ENCODE measurements around the gene CPLX3. TPM values are rescaled to one million over a fixed set of nuclear protein-coding genes. Genes with fewer than 3 reads are reported as not detected.

Gene CPLX3
- polyA plus RNA-seq, 1 experiment: not detected

GRCh38 chr15:74800559-74801094 is 25.8 kb upstream of the CPLX3 start:
- Histone ChIP-seq H3K9me3 (ENCODE audit: control insufficient read depth, insufficient read depth, low read length) (no peaks in the 10 kb centered on the region; the same call in 1 of the 2 replicates), H3K4me3 (ENCODE audit: low read depth, low read length) (no peak overlapping the region), H3K27me3 (ENCODE audit: control insufficient read depth, insufficient read depth, low read length) (no peaks in the 10 kb centered on the region), H3K27ac (ENCODE audit: low read depth, low read length) (no peak overlapping the region)
- DNase-seq (ENCODE audit: low read depth, low spot score): no peak
- CTCF ChIA-PET: interaction anchor here (0.7 to 1.9 kb wide), 7 partner anchors 9 to 30 kb away, joined by 3 to 22 read pairs (median 4); no protein-coding TSS in a partner anchor
- no peak for TF ChIP-seq CTCF (IDR thresholded peaks at IDR 0.05; ENCODE audit: low read depth, low read length)
- POLR2A ChIA-PET: interaction anchor here (0.7 kb wide), 1 partner anchor 17 kb away, joined by 3 read pairs; no protein-coding TSS in a partner anchor

GRCh38 chr15:74801311-74801997 is 25.0 kb upstream of the CPLX3 start:
- no peak for DNase-seq (ENCODE audit: low read depth, low spot score)
- no peaks in the 10 kb centered on the region; the same call in 1 of the 2 replicates for H3K9me3 ChIP-seq (ENCODE audit: control insufficient read depth, insufficient read depth, low read length)
- CTCF ChIA-PET: interaction anchor here (1.1 to 1.8 kb wide), 4 partner anchors 10 to 29 kb away, joined by 3 to 10 read pairs (median 7); no protein-coding TSS in a partner anchor
- no peak overlapping the region for H3K4me3 ChIP-seq (ENCODE audit: low read depth, low read length)
- POLR2A ChIA-PET: no interaction called here
- no peaks in the 10 kb centered on the region for H3K27me3 ChIP-seq (ENCODE audit: control insufficient read depth, insufficient read depth, low read length)
- no peak overlapping the region for H3K27ac ChIP-seq (ENCODE audit: low read depth, low read length)
- no peak for TF ChIP-seq CTCF (IDR thresholded peaks at IDR 0.05; ENCODE audit: low read depth, low read length)

- ChIA-PET CTCF (no interaction called here), POLR2A (no interaction called here)
- no peak for DNase-seq (ENCODE audit: low read depth, low spot score)
Observed at GRCh38 chr15:74802290-74802689, 24.1 kb upstream of the CPLX3 start.

GRCh38 chr15:74802862-74803447 is 23.5 kb upstream of the CPLX3 start:
- Histone ChIP-seq H3K27ac (ENCODE audit: low read depth, low read length) (no peak overlapping the region), H3K9me3 (ENCODE audit: control insufficient read depth, insufficient read depth, low read length) (no peaks in the 10 kb centered on the region; the same call in 1 of the 2 replicates), H3K4me3 (ENCODE audit: low read depth, low read length) (no peak overlapping the region), H3K27me3 (ENCODE audit: control insufficient read depth, insufficient read depth, low read length) (no peaks in the 10 kb centered on the region)
- CTCF ChIA-PET: no interaction called here
- no peak for TF ChIP-seq CTCF (IDR thresholded peaks at IDR 0.05; ENCODE audit: low read depth, low read length)
- DNase-seq (ENCODE audit: low read depth, low spot score): no peak
- POLR2A ChIA-PET: no interaction called here

More at GRCh38 chr15:74802290-74802689, 24.1 kb upstream of the CPLX3 start:
- no peaks in the 10 kb centered on the region for H3K27me3 ChIP-seq (ENCODE audit: control insufficient read depth, insufficient read depth, low read length)
- H3K27ac ChIP-seq (ENCODE audit: low read depth, low read length): no peak overlapping the region
- TF ChIP-seq CTCF (IDR thresholded peaks at IDR 0.05; ENCODE audit: low read depth, low read length): no peak
- no peak overlapping the region for H3K4me3 ChIP-seq (ENCODE audit: low read depth, low read length)
- H3K9me3 ChIP-seq (ENCODE audit: control insufficient read depth, insufficient read depth, low read length): no peaks in the 10 kb centered on the region; the same call in 1 of the 2 replicates

GRCh38 chr15:74804935-74805334 is 21.5 kb upstream of the CPLX3 start:
- no peak overlapping the region for H3K27ac ChIP-seq (ENCODE audit: low read depth, low read length)
- no peak for DNase-seq (ENCODE audit: low read depth, low spot score)
- no peak overlapping the region for H3K4me3 ChIP-seq (ENCODE audit: low read depth, low read length)
- no peaks in the 10 kb centered on the region; the same call in 1 of the 2 replicates for H3K9me3 ChIP-seq (ENCODE audit: control insufficient read depth, insufficient read depth, low read length)
- ChIA-PET CTCF (interaction anchor here (0.9 to 1.9 kb wide), 2 partner anchors 12 to 36 kb away, joined by 6 read pairs; no protein-coding TSS in a partner anchor), POLR2A (interaction anchor here (0.6 kb wide), 1 partner anchor 149 kb away, joined by 5 read pairs; no protein-coding TSS in a partner anchor)
- no peak for TF ChIP-seq CTCF (IDR thresholded peaks at IDR 0.05; ENCODE audit: low read depth, low read length)
- H3K27me3 ChIP-seq (ENCODE audit: control insufficient read depth, insufficient read depth, low read length): no peaks in the 10 kb centered on the region

All from AG04450 (cell line).